C4-2B (cell line): ENCODE measurements around the gene ZNF207.

Experiments used
- CTCF ChIP-seq: fragments of 450-650 bp; conservative IDR thresholded peaks from 2 replicates; pipeline ENCODE4 v1.5.1; 2017; ENCODE audit warnings: mild to moderate bottlenecking
- ZFX ChIP-seq: fragments of 450-650 bp; IDR thresholded peaks from 2 replicates; pipeline ENCODE4 v1.6.1; 2017

- TF ChIP-seq CTCF (no peak), ZFX (no peak)
Measured at GRCh38 chr17:32356750-32357149, 6.8 kb downstream of the ZNF207 start.
